ENCODE results near the gene GPR3. TPM values are rescaled to one million over a fixed set of nuclear protein-coding genes. Genes with fewer than 3 reads are reported as not detected.
"Not testable (repeated sequence)": the region's sequence is repeated elsewhere in the genome, so short reads cannot be mapped to it uniquely, and the experiment has no call there.

The GPR3 gene
- polyA plus RNA-seq, 4 donors, result 0.88 to 1.2 (median 1.0) TPM

- DNase-seq (ENCODE audit: low read depth in 4 of 4, low spot score in 2 of 4), result no peak
These were observed 6.2 kb downstream of the GPR3 start for GRCh38 chr1:27398405-27399149.

GRCh38 chr1:27399251-27400025 lies 7.0 kb downstream of the GPR3 start:
- no peak for DNase-seq (ENCODE audit: low read depth in 4 of 4, low spot score in 2 of 4)

DNA sequence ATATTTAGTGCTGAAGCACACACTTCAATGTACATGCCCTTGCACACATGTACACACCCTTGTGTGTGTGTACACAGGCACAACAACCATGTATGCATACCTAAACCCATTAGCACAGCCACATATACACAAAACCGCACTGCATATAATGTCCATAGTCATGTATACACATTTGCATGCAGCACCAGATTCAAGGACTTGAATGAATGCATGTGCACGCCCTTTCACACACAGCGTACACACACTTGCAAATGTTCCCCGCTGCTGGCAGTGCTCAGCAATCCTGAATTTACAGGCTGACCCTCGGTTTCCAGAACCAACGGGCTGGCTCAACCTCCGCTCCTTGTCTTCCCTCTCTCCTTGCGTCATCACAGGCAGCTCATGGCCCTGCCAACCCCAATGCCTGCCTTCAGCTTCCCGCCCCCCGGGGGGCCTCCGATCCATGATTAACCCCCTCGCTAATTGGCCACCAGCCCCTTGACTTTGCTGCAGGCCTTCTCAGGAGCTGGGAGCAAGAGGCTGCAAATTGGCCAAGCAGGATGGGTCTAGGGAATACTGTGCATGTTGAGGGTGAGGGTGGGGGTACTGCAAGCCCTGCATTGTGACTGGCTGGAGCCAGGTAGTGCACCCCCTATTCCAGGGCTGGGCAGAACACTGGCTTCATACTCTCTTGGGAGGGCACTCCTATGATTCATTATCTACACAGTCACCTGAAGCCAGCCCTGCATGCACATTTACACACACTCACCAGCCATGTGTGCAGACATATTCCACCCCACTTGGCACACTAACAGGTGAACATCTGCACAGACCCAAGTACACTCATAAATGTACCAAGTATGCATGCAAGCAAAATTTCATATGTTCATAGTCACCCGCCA lies 7.9 kb downstream of the GPR3 start:
- no peak for DNase-seq (ENCODE audit: low read depth in 4 of 4, low spot score in 2 of 4)

DNA sequence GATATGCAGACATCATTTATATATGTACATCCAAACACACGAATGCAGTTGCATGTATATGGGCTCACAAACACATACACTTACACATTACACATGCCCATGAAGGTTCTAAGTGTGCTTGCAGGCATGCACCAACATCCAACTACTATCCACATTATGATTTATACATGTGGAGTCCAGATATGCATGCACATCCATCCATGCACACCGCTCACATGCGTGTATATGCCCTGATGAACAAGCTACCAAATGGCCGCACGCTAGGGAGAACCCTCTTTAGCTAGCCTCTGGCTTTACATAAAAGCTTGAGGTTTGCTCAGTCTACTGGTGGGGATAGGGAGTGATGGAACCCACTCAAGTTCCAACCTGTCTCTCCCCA lies 8.5 kb downstream of the GPR3 start:
- DNase-seq (ENCODE audit: low read depth in 4 of 4, low spot score in 2 of 4), result no peak

- no peak for DNase-seq (ENCODE audit: low read depth in 4 of 4, low spot score in 2 of 4)
These were observed 9.9 kb downstream of the GPR3 start for GRCh38 chr1:27402349-27402754.

- no peak for DNase-seq (ENCODE audit: low read depth in 4 of 4, low spot score in 2 of 4)
These were observed 10.8 kb downstream of the GPR3 start for GRCh38 chr1:27403065-27403726.

- DNase-seq (ENCODE audit: low read depth in 4 of 4, low spot score in 2 of 4), result no peak
These were observed 11.5 kb downstream of the GPR3 start for GRCh38 chr1:27403931-27404330.

- DNase-seq (ENCODE audit: low read depth in 4 of 4, low spot score in 2 of 4), result no peak
These were observed 12.7 kb downstream of the GPR3 start for GRCh38 chr1:27405074-27405473.

DNA sequence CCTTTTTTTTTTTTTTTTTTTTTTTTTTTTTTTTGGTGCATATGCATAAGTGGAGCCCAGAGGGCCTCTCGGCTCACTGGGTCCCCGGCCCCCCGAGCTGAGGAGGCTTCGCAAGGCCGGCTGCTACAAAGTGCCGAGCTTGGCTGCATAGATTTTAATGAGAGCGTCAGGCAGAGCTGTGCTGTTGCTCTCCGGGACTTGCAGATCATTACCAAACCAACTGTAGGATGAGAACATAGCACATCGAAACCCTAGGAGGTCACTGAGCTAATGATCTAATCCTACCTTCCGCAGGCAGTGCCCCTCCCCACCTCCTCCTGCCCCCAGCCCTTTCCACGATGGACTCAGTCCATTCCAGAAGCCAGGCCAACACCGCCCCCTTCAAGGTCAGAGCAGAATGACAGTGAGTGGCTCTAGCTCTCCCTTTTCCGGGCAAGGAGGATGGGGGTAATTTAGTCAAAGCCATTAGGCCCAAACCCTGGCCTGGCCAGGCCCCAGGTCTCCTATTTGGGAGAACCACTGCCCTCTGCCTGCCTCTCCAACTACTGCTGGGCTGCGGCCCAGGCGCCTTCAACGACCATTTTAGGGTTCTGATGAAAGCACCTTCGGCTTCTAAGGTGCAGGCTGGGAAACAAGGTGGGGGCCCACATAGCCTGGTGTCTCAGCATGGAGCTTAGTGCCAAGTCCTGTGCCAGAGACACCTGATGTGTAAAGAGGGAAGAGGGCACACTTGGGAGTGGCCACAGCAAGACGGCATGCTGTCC lies 13.4 kb downstream of the GPR3 start:
- DNase-seq (ENCODE audit: low read depth in 4 of 4, low spot score in 2 of 4), result not testable (repeated sequence)

DNA sequence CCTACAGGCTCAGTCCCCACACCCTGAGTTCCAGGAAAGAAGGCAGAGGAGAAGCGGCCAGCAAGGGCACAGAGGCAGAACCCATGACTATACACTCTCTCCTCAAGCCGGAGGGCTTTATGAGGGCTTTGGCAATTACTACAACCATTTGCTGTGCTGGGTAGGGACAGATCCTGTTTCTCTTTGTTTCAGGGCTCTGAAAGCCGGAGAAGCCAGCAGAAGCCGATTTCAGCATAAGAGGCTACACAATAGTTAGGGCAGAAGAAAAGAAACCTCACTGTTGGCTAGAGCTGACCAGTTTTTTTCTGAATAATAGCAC lies 13.9 kb downstream of the GPR3 start:
- no peak for DNase-seq (ENCODE audit: low read depth in 4 of 4, low spot score in 2 of 4)

- DNase-seq (ENCODE audit: low read depth in 4 of 4, low spot score in 2 of 4), result not testable (repeated sequence)
These were observed 14.4 kb downstream of the GPR3 start for GRCh38 chr1:27406791-27407190.

GRCh38 chr1:27408151-27408550 lies 15.7 kb downstream of the GPR3 start:
- no peak for DNase-seq (ENCODE audit: low read depth in 4 of 4, low spot score in 2 of 4)

DNA sequence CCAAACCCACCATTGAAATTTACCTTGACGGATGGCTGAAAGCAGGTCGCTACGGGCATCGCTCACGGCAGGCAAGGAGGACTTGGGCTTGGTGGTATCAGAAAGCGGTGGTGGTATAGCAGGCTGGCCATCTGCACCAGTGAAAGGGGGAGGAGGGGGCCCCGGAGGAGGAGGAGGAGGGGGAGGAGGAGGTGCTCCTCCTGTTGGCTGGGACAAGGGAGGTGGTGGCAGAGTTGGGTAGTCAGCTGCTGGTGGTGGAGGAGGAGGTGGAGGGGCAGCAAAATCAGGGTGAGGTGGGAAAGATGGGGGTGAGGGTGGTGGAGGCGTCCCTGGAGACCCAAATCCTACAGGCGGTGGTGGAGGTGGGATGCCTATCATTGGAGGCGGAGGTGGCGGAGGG lies 17.2 kb downstream of the GPR3 start:
- no peak for DNase-seq (ENCODE audit: low read depth in 4 of 4, low spot score in 2 of 4)

- no peak for DNase-seq (ENCODE audit: low read depth in 4 of 4, low spot score in 2 of 4)
These were observed 18.3 kb downstream of the GPR3 start for GRCh38 chr1:27410709-27411108.

GRCh38 chr1:27412502-27412901 lies 20.1 kb downstream of the GPR3 start:
- DNase-seq (ENCODE audit: low read depth in 4 of 4, low spot score in 2 of 4), result no peak

GRCh38 chr1:27413004-27413403 lies 20.6 kb downstream of the GPR3 start:
- no peak for DNase-seq (ENCODE audit: low read depth in 4 of 4, low spot score in 2 of 4)

DNA sequence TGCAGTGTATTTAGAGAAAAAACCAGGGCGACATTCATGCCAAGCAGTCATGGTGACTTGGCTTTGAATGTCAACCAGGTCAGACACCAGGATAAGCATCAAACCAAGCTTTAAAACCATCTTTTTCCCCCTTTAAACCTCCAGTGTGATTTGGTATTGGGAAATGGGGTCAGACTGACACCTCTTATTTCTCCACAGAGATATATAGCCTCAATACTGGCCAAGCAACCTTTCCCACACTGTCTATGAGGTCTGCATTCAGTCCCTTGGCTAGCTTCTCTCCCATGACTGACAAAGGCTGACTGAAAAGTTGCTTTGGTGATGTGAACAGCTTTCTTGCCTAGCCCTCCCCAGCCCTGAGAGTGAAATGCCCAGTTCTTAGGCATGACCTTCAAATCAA lies 21.7 kb downstream of the GPR3 start:
- no peak for DNase-seq (ENCODE audit: low read depth in 4 of 4, low spot score in 2 of 4)

DNA sequence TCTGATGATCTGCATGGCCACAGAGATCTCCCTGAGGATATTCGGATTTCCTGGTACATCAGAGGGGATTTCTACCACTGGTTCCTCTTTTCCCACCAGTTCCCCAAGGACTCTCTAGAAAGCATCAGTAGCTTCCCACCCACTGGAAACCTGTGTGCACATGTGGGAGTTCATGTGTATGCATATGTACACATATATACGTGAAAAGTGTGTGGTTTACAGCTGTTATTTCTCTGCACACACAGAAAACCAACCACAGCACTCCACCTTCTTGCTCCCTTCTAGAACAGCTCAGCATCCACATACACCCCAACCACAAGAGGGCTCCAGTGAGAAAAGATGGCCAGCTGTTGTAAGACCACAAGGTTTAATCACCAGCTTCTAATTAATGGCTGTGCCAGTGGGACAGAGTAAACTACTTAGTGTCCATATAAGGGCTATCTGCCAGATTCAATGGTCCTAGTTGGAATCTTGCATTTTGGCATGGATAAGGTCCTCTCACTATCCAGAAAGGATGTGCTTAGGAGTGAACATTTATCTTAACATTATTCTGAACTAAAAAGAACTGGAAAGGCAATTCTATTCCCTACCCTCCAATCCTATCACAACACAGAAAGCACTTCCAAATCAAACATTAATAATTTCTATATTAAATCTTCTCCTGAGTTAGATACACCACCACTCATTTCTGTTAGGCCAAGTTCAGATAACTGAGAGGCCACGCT lies 24.1 kb downstream of the GPR3 start:
- DNase-seq (ENCODE audit: low read depth in 4 of 4, low spot score in 2 of 4), result no peak

DNA sequence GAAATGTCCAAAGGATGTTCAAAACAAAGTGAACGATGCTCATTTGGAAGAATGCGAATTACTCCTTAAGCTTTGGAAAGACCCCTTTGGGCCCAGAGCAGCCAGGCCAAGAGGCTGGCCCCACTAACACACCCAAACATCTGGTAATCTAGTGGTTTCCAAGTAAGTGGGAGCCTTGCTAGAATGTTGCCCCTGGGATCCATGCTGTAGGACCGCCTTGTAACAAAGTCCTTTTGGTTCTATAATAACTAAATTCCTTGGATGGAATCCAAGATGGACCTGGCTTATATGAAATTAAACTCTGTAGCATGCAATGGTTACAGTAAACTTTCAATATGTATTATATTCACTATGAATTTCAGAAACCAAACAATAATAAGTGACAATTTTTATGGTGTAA lies 25.3 kb downstream of the GPR3 start:
- DNase-seq (ENCODE audit: low read depth in 4 of 4, low spot score in 2 of 4), result no peak

Measured in left renal cortex interstitium (tissue), 4 donors.